Measurements from ENCODE around the gene CHRNB1. TPM values are rescaled to one million over a fixed set of nuclear protein-coding genes. Genes with fewer than 3 reads are reported as not detected.

The CHRNB1 gene
- total RNA-seq, 2 experiments from 2014 or later, result 13.2 to 13.4 TPM

GRCh38 chr17:7407485-7408251 is 37.2 kb upstream of the CHRNB1 start, which contains the start of gene NLGN2:
NLGN2 (plus strand) TSS chr17:7407845; CDS start chr17:7408256, 411 bp downstream.
- BruUV-seq (replicated peaks), result no TSS peak
- intact Hi-C loops (cut with micrococcal nuclease; ENCODE audit: unreplicated experiment), result no loop called here
- DNase-seq (ENCODE audit: low spot score), result no peak
- TF ChIP-seq EZH2phosphoT487 (IDR thresholded peaks at IDR 0.05; ENCODE audit: borderline replicate concordance, low read depth, low read length) (no peak), CTCF (conservative IDR thresholded peaks at IDR 0.05; ENCODE audit: low read length) (no peak)
- H3K27ac ChIP-seq (ENCODE audit: low read depth, low read length, poor library complexity, severe bottlenecking), result no peak within 1 kb of the TSS
- H3K36me3 ChIP-seq (ENCODE audit: insufficient read depth, low read length), result no peaks in the 10 kb centered on the region
- H3K9me3 ChIP-seq (ENCODE audit: low read length), result no peaks in the 10 kb centered on the region
- H4K20me1 ChIP-seq (ENCODE audit: insufficient read depth, low read length), result no peaks in the 10 kb centered on the region
- H3K9me2 ChIP-seq (ENCODE audit: insufficient read depth, low read length), result no peaks in the 10 kb centered on the region
- H3K4me1 ChIP-seq (ENCODE audit: insufficient read depth, low read length, poor library complexity, severe bottlenecking), result peaks cover 6% of the 10 kb centered on the region
- H3K79me2 ChIP-seq (ENCODE audit: insufficient read depth, low read depth, low read length), result no peaks in the 10 kb centered on the region
- CTCF ChIA-PET (ENCODE audit: unreplicated experiment), result no interaction called here
- POLR2A ChIA-PET, result no interaction called here
- no peak within 1 kb of the TSS for H3K4me2 ChIP-seq (ENCODE audit: low read length)
- H3K4me3 ChIP-seq (ENCODE audit: low read depth, low read length, poor library complexity, severe bottlenecking), result no peak within 1 kb of the TSS
- H2AFZ ChIP-seq (ENCODE audit: low read length), result no peak within 1 kb of the TSS

GRCh38 chr17:7408252-7408727 is 36.6 kb upstream of the CHRNB1 start:
- no peak overlapping the region for H3K27ac ChIP-seq (ENCODE audit: low read depth, low read length, poor library complexity, severe bottlenecking)
- H3K9me3 ChIP-seq (ENCODE audit: low read length), result no peaks in the 10 kb centered on the region
- H3K4me2 ChIP-seq (ENCODE audit: low read length), result no peak overlapping the region
- H2AFZ ChIP-seq (ENCODE audit: low read length), result no peak overlapping the region
- no peaks in the 10 kb centered on the region for H3K9me2 ChIP-seq (ENCODE audit: insufficient read depth, low read length)
- no peaks in the 10 kb centered on the region for H3K36me3 ChIP-seq (ENCODE audit: insufficient read depth, low read length)
- POLR2A ChIA-PET, result no interaction called here
- H4K20me1 ChIP-seq (ENCODE audit: insufficient read depth, low read length), result no peaks in the 10 kb centered on the region
- no peak for DNase-seq (ENCODE audit: low spot score)
- no TSS peak for BruUV-seq (replicated peaks)
- no peak overlapping the region for H3K4me3 ChIP-seq (ENCODE audit: low read depth, low read length, poor library complexity, severe bottlenecking)
- CTCF ChIA-PET (ENCODE audit: unreplicated experiment), result no interaction called here
- H3K79me2 ChIP-seq (ENCODE audit: insufficient read depth, low read depth, low read length), result no peaks in the 10 kb centered on the region
- peaks cover under 1% of the 10 kb centered on the region for H3K4me1 ChIP-seq (ENCODE audit: insufficient read depth, low read length, poor library complexity, severe bottlenecking)
- intact Hi-C loops (cut with micrococcal nuclease; ENCODE audit: unreplicated experiment), result no loop called here
- TF ChIP-seq EZH2phosphoT487 (IDR thresholded peaks at IDR 0.05; ENCODE audit: borderline replicate concordance, low read depth, low read length) (no peak), CTCF (conservative IDR thresholded peaks at IDR 0.05; ENCODE audit: low read length) (no peak)

GRCh38 chr17:7408863-7409262 is 36.0 kb upstream of the CHRNB1 start:
- no peaks in the 10 kb centered on the region for H3K4me1 ChIP-seq (ENCODE audit: insufficient read depth, low read length, poor library complexity, severe bottlenecking)
- DNase-seq (ENCODE audit: low spot score), result no peak
- H2AFZ ChIP-seq (ENCODE audit: low read length), result no peak overlapping the region
- H3K36me3 ChIP-seq (ENCODE audit: insufficient read depth, low read length), result no peaks in the 10 kb centered on the region
- no peak overlapping the region for H3K4me3 ChIP-seq (ENCODE audit: low read depth, low read length, poor library complexity, severe bottlenecking)
- no peaks in the 10 kb centered on the region for H3K9me3 ChIP-seq (ENCODE audit: low read length)
- POLR2A ChIA-PET, result no interaction called here
- H3K9me2 ChIP-seq (ENCODE audit: insufficient read depth, low read length), result no peaks in the 10 kb centered on the region
- CTCF ChIA-PET (ENCODE audit: unreplicated experiment), result no interaction called here
- no peaks in the 10 kb centered on the region for H4K20me1 ChIP-seq (ENCODE audit: insufficient read depth, low read length)
- H3K27ac ChIP-seq (ENCODE audit: low read depth, low read length, poor library complexity, severe bottlenecking), result no peak overlapping the region
- BruUV-seq (replicated peaks), result no TSS peak
- no peak overlapping the region for H3K4me2 ChIP-seq (ENCODE audit: low read length)
- H3K79me2 ChIP-seq (ENCODE audit: insufficient read depth, low read depth, low read length), result no peaks in the 10 kb centered on the region
- intact Hi-C loops (cut with micrococcal nuclease; ENCODE audit: unreplicated experiment), result no loop called here
- no peak for TF ChIP-seq EZH2phosphoT487 (IDR thresholded peaks at IDR 0.05; ENCODE audit: borderline replicate concordance, low read depth, low read length)
- TF ChIP-seq CTCF (conservative IDR thresholded peaks at IDR 0.05; ENCODE audit: low read length), result no peak

All from OCI-LY7 (cell line).